Epithelial cell of proximal tubule (primary cell): ENCODE measurements around the gene LMF1. TPM values are rescaled to one million over a fixed set of nuclear protein-coding genes. Genes with fewer than 3 reads are reported as not detected.

Source experiments
- DNase-seq: peaks from one replicate; pipeline ENCODE4 v3.0.0-alpha.2; 2011; ENCODE audit warnings: low read depth
- H3K4me3 ChIP-seq: 2 replicates; pipeline ENCODE4 v1.5.1; 2011; ENCODE audit warnings: low read depth, mild to moderate bottlenecking, low read length
- CTCF ChIP-seq: conservative IDR thresholded peaks from 2 replicates; pipeline ENCODE4 v1.5.1; 2012; ENCODE audit warnings: low read depth, mild to moderate bottlenecking, low read length
- total RNA-seq: library from RNA; depleted of rRNA; stranded (reverse); fragments of >200 nt; gene quantifications from 2 replicates; pipeline ENCODE4 v1.2.3, GENCODE V29; 2015

LMF1 gene
- 2.6 and 8.2 TPM in 2 replicates for total RNA-seq

GRCh38 chr16:970766-971581 lies at the start of gene LMF1:
LMF1 (minus strand) TSS chr16:970984; CDS start chr16:970980, 4 bp downstream.
- no peak for TF ChIP-seq CTCF
- H3K4me3 ChIP-seq: peak within 1 kb of the TSS; percentile 85
- no peak for DNase-seq

- H3K4me3 ChIP-seq: no peak overlapping the region
- no peak for DNase-seq
- TF ChIP-seq CTCF: no peak
Measured at GRCh38 chr16:1020091-1020399, 49.3 kb upstream of the LMF1 start.

- no peak for DNase-seq
- peak overlapping the region; percentile 31 for H3K4me3 ChIP-seq
- TF ChIP-seq CTCF: no peak
Measured at GRCh38 chr16:1019231-1020090, 48.7 kb upstream of the LMF1 start.

GRCh38 chr16:1018447-1019198 lies 47.8 kb upstream of the LMF1 start:
- TF ChIP-seq CTCF: no peak
- DNase-seq: no peak
- H3K4me3 ChIP-seq: no peak overlapping the region

- no peak overlapping the region for H3K4me3 ChIP-seq
- TF ChIP-seq CTCF: no peak
- DNase-seq: no peak
Measured at GRCh38 chr16:1014771-1015495, 44.1 kb upstream of the LMF1 start.

DNA sequence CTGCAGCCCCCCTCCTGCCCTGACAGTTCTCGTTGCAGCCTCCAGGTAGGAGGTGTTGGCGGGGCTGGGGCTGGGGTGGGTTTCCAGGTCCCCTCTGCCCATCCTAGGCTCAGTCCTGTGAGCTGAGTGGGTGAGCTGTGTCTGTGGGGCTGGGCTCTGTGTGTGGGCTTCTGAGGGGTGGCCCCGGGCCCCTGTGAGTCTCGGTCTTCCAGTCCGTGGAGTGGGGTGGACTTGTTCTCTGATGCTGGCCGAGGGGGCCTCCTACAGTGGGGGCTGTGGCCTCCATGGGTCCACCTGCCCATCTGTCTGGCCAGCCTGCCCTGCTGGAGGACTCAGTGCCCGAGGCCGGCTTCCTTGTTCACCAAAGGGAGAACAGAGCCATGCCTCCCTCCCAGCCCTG lies 43.4 kb upstream of the LMF1 start:
- no peak overlapping the region for H3K4me3 ChIP-seq
- no peak for TF ChIP-seq CTCF
- no peak for DNase-seq
